DND-41 (cell line): ENCODE results near the gene PLAC9.

Experiments used
- ATAC-seq: fragments of 200-7000 bp; cut with Tn5 transposase; 3 replicates; pipeline ENCODE4 v1.9.1; 2021; ENCODE audit warnings: low read depth; ENCODE audit not compliant: insufficient read depth
- DNase-seq: peaks from one replicate; pipeline ENCODE4 v3.0.0-alpha.2; 2020
- H2AFZ ChIP-seq: 2 replicates; pipeline ENCODE4 v1.6.0; 2012; ENCODE audit warnings: low read depth, low read length
- H3K27ac ChIP-seq: 2 replicates; pipeline ENCODE4 v1.5.1; 2012; ENCODE audit warnings: low read length, inconsistent platforms
- H3K27me3 ChIP-seq: fragments of 200-600 bp; sonication (generic); 2 replicates; pipeline ENCODE4 v1.6.0; 2012; ENCODE audit warnings: low read length, mild to moderate bottlenecking, inconsistent platforms; ENCODE audit not compliant: insufficient read depth, poor library complexity
- H3K36me3 ChIP-seq: 2 replicates; pipeline ENCODE4 v1.5.1; 2012; ENCODE audit warnings: low read length, inconsistent platforms; ENCODE audit not compliant: insufficient read depth
- H3K4me1 ChIP-seq: 2 replicates; pipeline ENCODE4 v1.5.1; 2012; ENCODE audit warnings: mild to moderate bottlenecking, low read length; ENCODE audit not compliant: insufficient read depth
- H3K4me2 ChIP-seq: 2 replicates; pipeline ENCODE4 v1.6.0; 2012; ENCODE audit warnings: mild to moderate bottlenecking, moderate library complexity, low read length, inconsistent platforms; ENCODE audit not compliant: insufficient read depth
- H3K4me3 ChIP-seq, 2 experiments: fragments of 200-600 bp in 1 of 2; shearing (Covaris generic) in 1 of 2; 2 replicates each; pipeline ENCODE4 v1.5.1; 2012 to 2016; ENCODE audit warnings: inconsistent platforms in 2 of 2, low read length in 2 of 2, mild to moderate bottlenecking in 2 of 2, low read depth in 1 of 2, moderate library complexity in 1 of 2
- H3K79me2 ChIP-seq: 2 replicates; pipeline ENCODE4 v1.6.0; 2012; ENCODE audit warnings: low read length, inconsistent platforms; ENCODE audit not compliant: insufficient read depth
- H3K9ac ChIP-seq: 2 replicates; pipeline ENCODE4 v1.6.0; 2012; ENCODE audit warnings: low read depth, mild to moderate bottlenecking, inconsistent platforms, low read length, moderate library complexity
- H3K9me3 ChIP-seq: 2 replicates; pipeline ENCODE4 v1.5.1; 2012; ENCODE audit warnings: low read length, moderate library complexity, mild to moderate bottlenecking, inconsistent platforms; ENCODE audit not compliant: insufficient read depth, severe bottlenecking
- H4K20me1 ChIP-seq: 2 replicates; pipeline ENCODE4 v1.6.0; 2012; ENCODE audit warnings: low read length; ENCODE audit not compliant: insufficient read depth
- EZH2 ChIP-seq: IDR thresholded peaks from 3 replicates; pipeline ENCODE4 v1.6.1; 2012; ENCODE audit warnings: borderline replicate concordance, low read depth, mild to moderate bottlenecking, moderate library complexity, low read length, inconsistent platforms; ENCODE audit not compliant: severe bottlenecking
- TF ChIP-seq, protein P1 (sequence below): IDR thresholded peaks from 2 replicates; pipeline ENCODE4 v1.5.1; 2012; ENCODE audit warnings: borderline replicate concordance, low read length, moderate library complexity, mild to moderate bottlenecking; ENCODE audit not compliant: poor library complexity, severe bottlenecking; ENCODE audit errors: extremely low read depth

The PLAC9 gene

DNA sequence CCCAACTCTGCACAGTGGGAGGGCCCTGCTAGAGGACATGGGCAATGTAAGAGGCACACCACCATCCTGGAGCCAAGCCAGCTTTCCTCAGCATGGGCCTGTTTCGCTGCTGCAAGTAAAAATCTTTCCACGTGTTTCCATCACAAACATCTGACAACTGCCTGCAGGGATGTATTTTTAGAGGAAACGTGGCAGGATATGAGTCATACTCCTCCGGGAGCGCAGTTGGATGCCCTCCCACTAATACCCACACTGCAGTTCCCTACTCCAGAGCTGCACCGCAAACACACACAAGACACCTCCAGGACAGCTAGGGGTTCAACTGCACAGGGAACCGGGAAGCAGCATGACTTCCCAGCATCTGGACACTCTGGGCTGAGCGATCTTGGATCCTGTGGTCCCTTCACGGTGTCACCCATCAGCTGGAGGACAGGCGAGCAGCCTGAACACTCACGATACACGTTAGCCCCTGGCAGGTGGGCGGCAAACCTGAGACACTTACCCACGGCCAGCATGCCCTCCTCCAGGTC is 26.1 kb downstream of the PLAC9 start:
- Histone ChIP-seq H3K4me1 (no peaks in the 10 kb centered on the region), H3K79me2 (no peaks in the 10 kb centered on the region), H4K20me1 (no peaks in the 10 kb centered on the region), H3K27me3 (no peaks in the 10 kb centered on the region), H3K27ac (no peak overlapping the region), H2AFZ (no peak overlapping the region), H3K4me2 (no peak overlapping the region), H3K4me3 (no peak overlapping the region), H3K9me3 (no peaks in the 10 kb centered on the region), H3K9ac (no peak overlapping the region), H3K36me3 (peaks cover 90% of the 10 kb centered on the region)
- no peak for TF ChIP-seq EZH2
- TF ChIP-seq, protein P1, sequence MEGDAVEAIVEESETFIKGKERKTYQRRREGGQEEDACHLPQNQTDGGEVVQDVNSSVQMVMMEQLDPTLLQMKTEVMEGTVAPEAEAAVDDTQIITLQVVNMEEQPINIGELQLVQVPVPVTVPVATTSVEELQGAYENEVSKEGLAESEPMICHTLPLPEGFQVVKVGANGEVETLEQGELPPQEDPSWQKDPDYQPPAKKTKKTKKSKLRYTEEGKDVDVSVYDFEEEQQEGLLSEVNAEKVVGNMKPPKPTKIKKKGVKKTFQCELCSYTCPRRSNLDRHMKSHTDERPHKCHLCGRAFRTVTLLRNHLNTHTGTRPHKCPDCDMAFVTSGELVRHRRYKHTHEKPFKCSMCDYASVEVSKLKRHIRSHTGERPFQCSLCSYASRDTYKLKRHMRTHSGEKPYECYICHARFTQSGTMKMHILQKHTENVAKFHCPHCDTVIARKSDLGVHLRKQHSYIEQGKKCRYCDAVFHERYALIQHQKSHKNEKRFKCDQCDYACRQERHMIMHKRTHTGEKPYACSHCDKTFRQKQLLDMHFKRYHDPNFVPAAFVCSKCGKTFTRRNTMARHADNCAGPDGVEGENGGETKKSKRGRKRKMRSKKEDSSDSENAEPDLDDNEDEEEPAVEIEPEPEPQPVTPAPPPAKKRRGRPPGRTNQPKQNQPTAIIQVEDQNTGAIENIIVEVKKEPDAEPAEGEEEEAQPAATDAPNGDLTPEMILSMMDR: no peak
- no peak for ATAC-seq
- no peak for DNase-seq

DNA sequence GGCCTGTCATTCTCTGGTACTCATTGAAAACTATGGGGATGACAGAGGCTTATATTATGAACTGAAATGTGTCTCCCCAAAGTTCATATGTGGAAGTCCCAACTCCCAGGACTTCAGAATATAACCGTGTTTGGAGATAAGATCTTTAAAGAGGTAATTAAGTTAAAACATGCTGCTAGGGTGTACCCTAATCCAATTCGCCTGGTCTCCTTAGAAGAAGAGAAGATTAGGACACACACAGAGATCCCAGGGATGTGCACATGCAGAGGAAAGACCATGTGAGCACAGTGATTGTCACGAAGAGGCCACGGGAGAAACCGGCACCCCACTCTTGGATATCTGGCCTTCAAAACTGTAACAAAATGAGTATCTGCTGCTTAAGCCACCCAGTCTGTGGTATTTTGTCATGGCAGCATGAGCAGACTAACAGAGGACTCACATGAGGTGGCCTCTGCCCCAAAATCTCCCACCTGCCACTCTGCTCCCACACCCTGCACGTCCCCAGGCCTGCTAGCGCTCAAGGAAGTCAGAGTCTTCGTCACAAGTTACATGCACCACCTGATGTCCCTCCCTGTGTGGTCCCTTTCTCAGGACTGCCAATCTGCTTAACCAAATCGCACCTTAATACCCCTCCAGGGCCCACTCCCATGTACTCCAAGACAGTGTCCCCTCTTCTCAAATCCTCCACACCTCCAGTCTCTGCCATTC is 26.8 kb downstream of the PLAC9 start:
- Histone ChIP-seq H3K4me3 (no peak overlapping the region), H3K27me3 (no peaks in the 10 kb centered on the region), H3K9ac (no peak overlapping the region), H3K4me1 (no peaks in the 10 kb centered on the region), H3K79me2 (no peaks in the 10 kb centered on the region), H3K27ac (no peak overlapping the region), H3K9me3 (no peaks in the 10 kb centered on the region), H3K4me2 (no peak overlapping the region), H4K20me1 (no peaks in the 10 kb centered on the region), H3K36me3 (peaks cover 94% of the 10 kb centered on the region), H2AFZ (no peak overlapping the region)
- DNase-seq: no peak
- no peak for ATAC-seq
- TF ChIP-seq EZH2: no peak
- TF ChIP-seq, protein P1: no peak

DNA sequence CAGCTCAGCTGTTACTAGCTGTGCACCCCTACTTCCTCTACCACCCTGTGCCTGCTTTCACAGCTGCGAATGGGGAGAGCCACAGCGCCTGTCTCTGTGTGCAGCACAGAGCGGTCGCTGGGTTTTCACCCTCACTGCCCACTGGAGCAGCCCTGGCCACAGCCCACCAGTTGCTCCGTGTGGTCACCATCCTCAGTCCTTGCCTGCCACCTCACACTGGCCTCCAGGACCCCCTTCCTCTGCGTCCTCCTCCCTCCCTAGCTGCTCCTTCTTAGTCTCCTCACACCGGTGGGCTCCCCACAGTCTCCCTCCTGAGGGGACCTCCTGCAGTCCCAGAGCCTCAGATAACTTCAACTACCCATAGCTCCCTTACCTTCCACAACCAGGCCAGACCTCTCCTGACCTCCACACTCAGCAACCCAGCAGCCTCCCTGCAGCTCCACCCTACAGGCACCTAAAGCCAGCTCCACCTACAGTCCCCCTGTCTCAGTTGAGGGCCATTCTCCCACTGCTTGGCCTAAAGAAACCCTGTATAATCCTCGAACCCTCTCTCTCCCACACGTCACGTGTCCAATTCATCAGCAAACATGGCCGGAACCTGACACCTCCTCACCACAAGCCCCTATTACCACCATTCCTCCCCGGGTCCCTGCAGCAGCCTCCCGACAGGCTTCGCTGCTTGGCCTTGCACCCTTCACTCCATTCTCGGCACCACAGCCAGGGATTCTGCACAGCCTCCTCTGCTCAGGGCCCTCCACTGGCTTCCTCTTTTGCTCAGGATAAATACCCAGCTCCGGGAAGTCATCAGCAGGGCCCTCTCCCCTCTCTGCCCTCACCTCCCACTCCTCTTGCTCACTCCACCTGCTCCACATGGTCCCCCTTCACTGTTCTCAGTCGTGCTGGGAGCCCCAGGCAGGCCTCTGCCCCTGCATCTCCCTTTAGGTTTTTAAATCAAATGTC is 28.1 kb downstream of the PLAC9 start:
- no peaks in the 10 kb centered on the region for H3K79me2 ChIP-seq
- H3K27me3 ChIP-seq: no peaks in the 10 kb centered on the region
- H3K36me3 ChIP-seq: peaks cover 94% of the 10 kb centered on the region
- no peak overlapping the region for H3K4me2 ChIP-seq
- TF ChIP-seq, protein P1: no peak
- no peak for TF ChIP-seq EZH2
- no peak overlapping the region for H3K27ac ChIP-seq
- no peak overlapping the region for H3K4me3 ChIP-seq
- H3K4me1 ChIP-seq: no peaks in the 10 kb centered on the region
- ATAC-seq (no peak), DNase-seq (no peak)
- no peaks in the 10 kb centered on the region for H3K9me3 ChIP-seq
- peaks cover 8% of the 10 kb centered on the region; the same call in 1 of the 2 replicates for H4K20me1 ChIP-seq
- H3K9ac ChIP-seq: no peak overlapping the region
- H2AFZ ChIP-seq: no peak overlapping the region
